Measurements from ENCODE around the gene SPINK1. TPM values are rescaled to one million over a fixed set of nuclear protein-coding genes. Genes with fewer than 3 reads are reported as not detected.
A peak's percentile ranks its signal among the peaks of the same experiment; 100 is the strongest.

The SPINK1 gene
- total and polyA plus RNA-seq, 2 experiments from 2014 or later: 0.82 TPM; not detected in 1

DNA sequence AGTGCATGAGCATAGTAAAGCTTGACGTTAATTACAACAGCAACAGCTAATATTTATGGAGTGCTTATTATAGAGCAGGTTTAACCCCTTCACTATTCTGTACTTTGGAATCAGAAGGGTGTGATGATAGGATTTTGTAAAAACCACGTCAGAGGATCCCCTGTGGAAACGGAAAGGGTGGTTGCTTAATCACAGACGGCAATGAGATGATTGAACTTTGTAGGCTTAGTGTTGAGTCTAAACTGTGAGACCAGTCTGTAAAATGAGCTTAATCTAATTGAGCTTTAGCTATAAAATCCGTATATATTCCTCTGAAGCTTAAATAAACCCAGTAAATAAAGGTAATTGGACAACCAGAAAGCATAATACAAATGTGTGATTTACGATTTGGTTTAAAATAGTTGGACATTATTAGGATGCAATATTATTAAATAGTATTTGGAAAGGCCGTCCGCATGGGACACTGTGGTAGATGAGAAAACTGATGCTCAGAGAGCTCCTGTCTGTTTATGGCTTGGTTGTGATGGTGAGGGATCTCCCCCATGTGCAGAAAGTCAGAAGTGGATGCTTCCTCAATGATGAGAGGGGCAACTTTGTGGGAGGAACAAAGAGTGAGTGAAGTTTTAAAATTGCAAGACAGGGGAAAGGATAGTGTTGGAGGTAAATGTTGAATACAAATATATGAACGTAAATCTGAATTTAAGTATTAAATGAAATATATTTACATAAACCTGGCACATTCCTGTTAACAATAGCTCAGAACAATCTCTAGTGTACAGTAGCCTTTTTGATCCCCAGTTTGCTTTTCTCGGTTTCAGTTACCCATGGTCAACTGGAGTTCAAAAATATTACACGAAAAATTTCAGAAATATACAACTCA, 23.7 kb upstream of the SPINK1 start:
- peaks cover 33% of the 10 kb centered on the region; the same call in 2 of the 3 replicates for H3K4me1 Mint-ChIP-seq

DNA sequence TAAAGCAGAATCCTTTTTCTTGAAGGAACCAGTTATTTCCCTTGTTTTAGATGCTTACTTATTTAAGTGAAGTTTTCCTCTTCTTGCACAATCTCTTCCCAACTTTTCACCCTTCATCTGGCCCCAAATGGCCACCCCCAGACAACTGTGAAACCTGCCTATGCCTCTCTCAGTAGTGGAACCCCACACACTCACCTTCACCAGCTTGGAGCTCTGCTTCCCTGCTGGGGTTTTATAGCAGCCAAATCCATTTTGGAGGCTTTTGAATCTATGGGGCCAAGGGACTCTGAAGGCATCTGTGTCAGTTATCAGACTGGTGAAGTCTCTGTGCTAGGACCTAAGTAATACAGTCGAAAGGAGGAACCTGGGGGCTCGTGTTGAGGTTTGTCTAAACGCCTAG, 22.9 kb upstream of the SPINK1 start:
- ATAC-seq: peak; percentile 10; the same call in 2 of the 3 replicates

More for the DNA sequence above, 23.7 kb upstream of the SPINK1 start:
- no peaks in the 10 kb centered on the region for H3K36me3 ChIP-seq (ENCODE audit: insufficient read depth)
- peaks cover 23% of the 10 kb centered on the region for H3K4me1 ChIP-seq (ENCODE audit: insufficient read depth)
- H3K27me3 ChIP-seq (ENCODE audit: insufficient read depth): no peaks in the 10 kb centered on the region
- 0 out of 2 replicates have a peak, but pooled peaks have one; percentile 7 for TF ChIP-seq POLR2AphosphoS5 (IDR thresholded peaks at IDR 0.05; ENCODE audit: low read depth)
- no peak for TF ChIP-seq CREB1 (CRISPR knock-in tag; IDR thresholded peaks at IDR 0.05; ENCODE audit: low read depth)
- Mint-ChIP-seq H3K27ac (no peak overlapping the region), H3K36me3 (ENCODE audit: low read depth) (no peaks in the 10 kb centered on the region), H3K27me3 (ENCODE audit: insufficient read depth, low read depth, poor library complexity) (peaks cover 2% of the 10 kb centered on the region), H3K9me3 (no peaks in the 10 kb centered on the region), H3K4me3 (no peak overlapping the region)
- H3F3A ChIP-seq (replicated peaks; ENCODE audit: low read depth): peaks cover 3% of the 10 kb centered on the region; the same call in 1 of the 2 replicates
- no peak overlapping the region for H2AFZ ChIP-seq
- H3K27ac ChIP-seq (ENCODE audit: low read depth): no peak overlapping the region
- no peak overlapping the region for H3K4me2 ChIP-seq
- DNase-seq (ENCODE audit: low spot score): no peak
- H4K20me1 ChIP-seq (replicated peaks; ENCODE audit: insufficient read depth): no peaks in the 10 kb centered on the region
- no peak for ATAC-seq
- peaks cover 5% of the 10 kb centered on the region; the same call in 1 of the 2 replicates for H3K9me2 ChIP-seq (ENCODE audit: insufficient read depth)
- no peaks in the 10 kb centered on the region for H3K79me2 ChIP-seq (replicated peaks; ENCODE audit: insufficient read depth)
- no peak overlapping the region for H3K4me3 ChIP-seq

DNA sequence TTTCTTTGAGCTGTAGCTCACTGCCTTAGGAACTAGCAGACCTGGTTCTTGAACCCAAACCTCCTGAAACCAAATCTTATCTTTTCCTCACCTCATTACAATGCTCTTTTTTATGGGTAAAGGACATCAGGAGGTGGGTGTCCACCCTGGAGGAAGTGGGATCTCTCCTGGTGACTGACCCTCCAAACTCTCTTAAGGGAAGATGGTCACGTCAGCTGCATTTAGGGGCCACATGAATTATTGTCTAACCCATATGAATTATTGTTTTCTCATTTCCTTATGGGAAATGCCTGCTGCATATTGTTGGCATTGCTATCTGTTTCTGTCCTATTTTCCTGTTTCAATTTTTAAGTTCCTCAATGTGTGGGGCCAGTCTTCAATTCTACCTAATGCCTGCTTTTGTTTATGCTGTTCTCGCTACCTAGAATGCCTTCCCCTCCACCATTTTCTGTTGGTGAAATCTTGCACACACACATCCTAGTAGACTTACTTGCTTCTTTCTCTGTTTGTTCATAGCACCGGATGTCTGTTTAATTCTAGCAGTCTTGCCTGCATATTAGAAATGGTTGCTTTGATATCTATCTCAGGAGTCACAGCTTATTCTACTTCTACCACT, 22.0 kb upstream of the SPINK1 start:
- ATAC-seq: no peak
- Mint-ChIP-seq H3K27ac (0 out of 2 replicates have a peak overlapping the region, but pooled peaks have one; percentile 1), H3K4me1 (peaks cover 26% of the 10 kb centered on the region; the same call in 2 of the 3 replicates)
- TF ChIP-seq, protein P1, sequence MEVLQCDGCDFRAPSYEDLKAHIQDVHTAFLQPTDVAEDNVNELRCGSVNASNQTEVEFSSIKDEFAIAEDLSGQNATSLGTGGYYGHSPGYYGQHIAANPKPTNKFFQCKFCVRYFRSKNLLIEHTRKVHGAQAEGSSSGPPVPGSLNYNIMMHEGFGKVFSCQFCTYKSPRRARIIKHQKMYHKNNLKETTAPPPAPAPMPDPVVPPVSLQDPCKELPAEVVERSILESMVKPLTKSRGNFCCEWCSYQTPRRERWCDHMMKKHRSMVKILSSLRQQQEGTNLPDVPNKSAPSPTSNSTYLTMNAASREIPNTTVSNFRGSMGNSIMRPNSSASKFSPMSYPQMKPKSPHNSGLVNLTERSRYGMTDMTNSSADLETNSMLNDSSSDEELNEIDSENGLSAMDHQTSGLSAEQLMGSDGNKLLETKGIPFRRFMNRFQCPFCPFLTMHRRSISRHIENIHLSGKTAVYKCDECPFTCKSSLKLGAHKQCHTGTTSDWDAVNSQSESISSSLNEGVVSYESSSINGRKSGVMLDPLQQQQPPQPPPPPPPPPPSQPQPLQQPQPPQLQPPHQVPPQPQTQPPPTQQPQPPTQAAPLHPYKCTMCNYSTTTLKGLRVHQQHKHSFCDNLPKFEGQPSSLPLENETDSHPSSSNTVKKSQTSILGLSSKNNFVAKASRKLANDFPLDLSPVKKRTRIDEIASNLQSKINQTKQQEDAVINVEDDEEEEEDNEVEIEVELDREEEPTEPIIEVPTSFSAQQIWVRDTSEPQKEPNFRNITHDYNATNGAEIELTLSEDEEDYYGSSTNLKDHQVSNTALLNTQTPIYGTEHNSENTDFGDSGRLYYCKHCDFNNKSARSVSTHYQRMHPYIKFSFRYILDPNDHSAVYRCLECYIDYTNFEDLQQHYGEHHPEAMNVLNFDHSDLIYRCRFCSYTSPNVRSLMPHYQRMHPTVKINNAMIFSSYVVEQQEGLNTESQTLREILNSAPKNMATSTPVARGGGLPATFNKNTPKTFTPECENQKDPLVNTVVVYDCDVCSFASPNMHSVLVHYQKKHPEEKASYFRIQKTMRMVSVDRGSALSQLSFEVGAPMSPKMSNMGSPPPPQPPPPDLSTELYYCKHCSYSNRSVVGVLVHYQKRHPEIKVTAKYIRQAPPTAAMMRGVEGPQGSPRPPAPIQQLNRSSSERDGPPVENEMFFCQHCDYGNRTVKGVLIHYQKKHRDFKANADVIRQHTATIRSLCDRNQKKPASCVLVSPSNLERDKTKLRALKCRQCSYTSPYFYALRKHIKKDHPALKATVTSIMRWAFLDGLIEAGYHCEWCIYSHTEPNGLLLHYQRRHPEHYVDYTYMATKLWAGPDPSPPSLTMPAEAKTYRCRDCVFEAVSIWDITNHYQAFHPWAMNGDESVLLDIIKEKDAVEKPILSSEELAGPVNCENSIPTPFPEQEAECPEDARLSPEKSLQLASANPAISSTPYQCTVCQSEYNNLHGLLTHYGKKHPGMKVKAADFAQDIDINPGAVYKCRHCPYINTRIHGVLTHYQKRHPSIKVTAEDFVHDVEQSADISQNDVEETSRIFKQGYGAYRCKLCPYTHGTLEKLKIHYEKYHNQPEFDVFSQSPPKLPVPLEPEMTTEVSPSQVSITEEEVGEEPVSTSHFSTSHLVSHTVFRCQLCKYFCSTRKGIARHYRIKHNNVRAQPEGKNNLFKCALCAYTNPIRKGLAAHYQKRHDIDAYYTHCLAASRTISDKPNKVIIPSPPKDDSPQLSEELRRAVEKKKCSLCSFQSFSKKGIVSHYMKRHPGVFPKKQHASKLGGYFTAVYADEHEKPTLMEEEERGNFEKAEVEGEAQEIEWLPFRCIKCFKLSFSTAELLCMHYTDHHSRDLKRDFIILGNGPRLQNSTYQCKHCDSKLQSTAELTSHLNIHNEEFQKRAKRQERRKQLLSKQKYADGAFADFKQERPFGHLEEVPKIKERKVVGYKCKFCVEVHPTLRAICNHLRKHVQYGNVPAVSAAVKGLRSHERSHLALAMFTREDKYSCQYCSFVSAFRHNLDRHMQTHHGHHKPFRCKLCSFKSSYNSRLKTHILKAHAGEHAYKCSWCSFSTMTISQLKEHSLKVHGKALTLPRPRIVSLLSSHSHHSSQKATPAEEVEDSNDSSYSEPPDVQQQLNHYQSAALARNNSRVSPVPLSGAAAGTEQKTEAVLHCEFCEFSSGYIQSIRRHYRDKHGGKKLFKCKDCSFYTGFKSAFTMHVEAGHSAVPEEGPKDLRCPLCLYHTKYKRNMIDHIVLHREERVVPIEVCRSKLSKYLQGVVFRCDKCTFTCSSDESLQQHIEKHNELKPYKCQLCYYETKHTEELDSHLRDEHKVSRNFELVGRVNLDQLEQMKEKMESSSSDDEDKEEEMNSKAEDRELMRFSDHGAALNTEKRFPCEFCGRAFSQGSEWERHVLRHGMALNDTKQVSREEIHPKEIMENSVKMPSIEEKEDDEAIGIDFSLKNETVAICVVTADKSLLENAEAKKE (CRISPR knock-in tag; IDR thresholded peaks at IDR 0.05): no peak
- TF ChIP-seq, protein P2, sequence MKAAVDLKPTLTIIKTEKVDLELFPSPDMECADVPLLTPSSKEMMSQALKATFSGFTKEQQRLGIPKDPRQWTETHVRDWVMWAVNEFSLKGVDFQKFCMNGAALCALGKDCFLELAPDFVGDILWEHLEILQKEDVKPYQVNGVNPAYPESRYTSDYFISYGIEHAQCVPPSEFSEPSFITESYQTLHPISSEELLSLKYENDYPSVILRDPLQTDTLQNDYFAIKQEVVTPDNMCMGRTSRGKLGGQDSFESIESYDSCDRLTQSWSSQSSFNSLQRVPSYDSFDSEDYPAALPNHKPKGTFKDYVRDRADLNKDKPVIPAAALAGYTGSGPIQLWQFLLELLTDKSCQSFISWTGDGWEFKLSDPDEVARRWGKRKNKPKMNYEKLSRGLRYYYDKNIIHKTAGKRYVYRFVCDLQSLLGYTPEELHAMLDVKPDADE (IDR thresholded peaks at IDR 0.05): no peak
- TF ChIP-seq EZH2phosphoT487 (IDR thresholded peaks at IDR 0.05; ENCODE audit: unreplicated experiment): no peak
- TF ChIP-seq NANOG (IDR thresholded peaks at IDR 0.05; ENCODE audit: borderline replicate concordance): no peak

More for the DNA sequence above, 22.9 kb upstream of the SPINK1 start:
- H3F3A ChIP-seq (replicated peaks; ENCODE audit: low read depth): peaks cover 3% of the 10 kb centered on the region; the same call in 1 of the 2 replicates
- no peak for DNase-seq (ENCODE audit: low spot score)
- TF ChIP-seq STAT1 (IDR thresholded peaks at IDR 0.05; ENCODE audit: unreplicated experiment): no peak
- TF ChIP-seq POLR2AphosphoS5 (IDR thresholded peaks at IDR 0.05; ENCODE audit: low read depth): 0 out of 2 replicates have a peak, but pooled peaks have one; percentile 23
- no peaks in the 10 kb centered on the region for H3K36me3 ChIP-seq (ENCODE audit: insufficient read depth)
- H2AFZ ChIP-seq: no peak overlapping the region
- H3K4me1 ChIP-seq (ENCODE audit: insufficient read depth): peaks cover 15% of the 10 kb centered on the region
- peaks cover 5% of the 10 kb centered on the region; the same call in 1 of the 2 replicates for H3K9me2 ChIP-seq (ENCODE audit: insufficient read depth)
- no peaks in the 10 kb centered on the region for H3K36me3 Mint-ChIP-seq (ENCODE audit: low read depth)
- H3K9me3 Mint-ChIP-seq: no peaks in the 10 kb centered on the region
- H3K4me3 ChIP-seq: no peak overlapping the region
- no peak overlapping the region for H3K4me3 Mint-ChIP-seq
- H3K27ac ChIP-seq (ENCODE audit: low read depth): no peak overlapping the region
- H3K27me3 Mint-ChIP-seq (ENCODE audit: insufficient read depth, low read depth, poor library complexity): peaks cover 2% of the 10 kb centered on the region
- no peaks in the 10 kb centered on the region for H3K27me3 ChIP-seq (ENCODE audit: insufficient read depth)
- no peaks in the 10 kb centered on the region for H4K20me1 ChIP-seq (replicated peaks; ENCODE audit: insufficient read depth)
- no peaks in the 10 kb centered on the region for H3K79me2 ChIP-seq (replicated peaks; ENCODE audit: insufficient read depth)
- H3K4me2 ChIP-seq: no peak overlapping the region
- peaks cover 28% of the 10 kb centered on the region; the same call in 2 of the 3 replicates for H3K4me1 Mint-ChIP-seq
- peak overlapping the region; percentile 45; the same call in 1 of the 2 replicates for H3K27ac Mint-ChIP-seq

More for the DNA sequence above, 22.0 kb upstream of the SPINK1 start:
- H4K20me1 ChIP-seq (replicated peaks; ENCODE audit: insufficient read depth): no peaks in the 10 kb centered on the region
- H3K4me1 ChIP-seq (ENCODE audit: insufficient read depth): peaks cover 7% of the 10 kb centered on the region
- H3K4me2 ChIP-seq: no peak overlapping the region
- H3K27ac ChIP-seq (ENCODE audit: low read depth): no peak overlapping the region
- peaks cover 5% of the 10 kb centered on the region; the same call in 1 of the 2 replicates for H3K9me2 ChIP-seq (ENCODE audit: insufficient read depth)
- H3F3A ChIP-seq (replicated peaks; ENCODE audit: low read depth): no peaks in the 10 kb centered on the region; the same call in 1 of the 2 replicates
- no peak for DNase-seq (ENCODE audit: low spot score)
- no peak overlapping the region for H2AFZ ChIP-seq
- Mint-ChIP-seq H3K36me3 (ENCODE audit: low read depth) (no peaks in the 10 kb centered on the region), H3K4me3 (no peak overlapping the region), H3K27me3 (ENCODE audit: insufficient read depth, low read depth, poor library complexity) (peaks cover 2% of the 10 kb centered on the region), H3K9me3 (no peaks in the 10 kb centered on the region)
- H3K4me3 ChIP-seq: no peak overlapping the region
- H3K27me3 ChIP-seq (ENCODE audit: insufficient read depth): no peaks in the 10 kb centered on the region
- no peaks in the 10 kb centered on the region for H3K36me3 ChIP-seq (ENCODE audit: insufficient read depth)
- H3K79me2 ChIP-seq (replicated peaks; ENCODE audit: insufficient read depth): no peaks in the 10 kb centered on the region

Measured in GM23338 (cell line).